Right cardiac atrium (tissue), 5 donors: Measurements from ENCODE around the gene TSR1. TPM values are rescaled to one million over a fixed set of nuclear protein-coding genes. Genes with fewer than 3 reads are reported as not detected.
A peak's percentile ranks its signal among the peaks of the same experiment; 100 is the strongest.

Experiments
- ATAC-seq, 2 donors: fragments of 200-7000 bp; cut with Tn5 transposase; one replicate each; pipeline versions ENCODE4 v1.8.0 to v1.9.1; 2020; ENCODE audit warnings: moderate library complexity in 2 of 2, mild to moderate bottlenecking in 1 of 2
- DNase-seq, 3 donors: peaks; one replicate each; pipeline ENCODE4 v3.0.0-alpha.2; 2020
- H3K27ac ChIP-seq: one replicate; pipeline ENCODE4 v1.5.1; 2013; ENCODE audit warnings: mild to moderate bottlenecking, low read length, control low read depth, moderate library complexity
- H3K27me3 ChIP-seq: one replicate; pipeline ENCODE4 v1.6.1; 2013; ENCODE audit not compliant: control insufficient read depth, insufficient read depth
- H3K4me1 ChIP-seq: one replicate; pipeline ENCODE4 v1.6.1; 2013; ENCODE audit warnings: low read length; ENCODE audit not compliant: control insufficient read depth, insufficient read depth
- H3K4me3 ChIP-seq: one replicate; pipeline ENCODE4 v1.5.1; 2013; ENCODE audit warnings: low read length, control low read depth
- H3K9me3 ChIP-seq: one replicate; pipeline ENCODE4 v1.6.1; 2013; ENCODE audit warnings: low read length; ENCODE audit not compliant: control insufficient read depth
- WGBS: extraction: QIAGEN DNeasy Blood & Tissue Kit; methylation state at CpG from one replicate; pipeline ENCODE4 v1.1.7; 2013; 5-methylcytosine and 5-hydroxymethylcytosine counted together
- intact Hi-C, 4 donors: fragments of 100-400 bp; cut with DNase I; formaldehyde crosslinking; loops; one replicate each; pipeline versions ENCODE4 v1.11.0 to v1.14.0; 2022 to 2023
- long read RNA-seq, 4 donors: library from polyadenylated mRNA; unstranded; transcript quantifications; one replicate each; pipeline ENCODE4 v2.0.0, GENCODE V29; 2020 to 2021
- polyA plus RNA-seq: library from polyadenylated mRNA; stranded (reverse); fragments of 200-250 nt; gene quantifications from one replicate; pipeline ENCODE4 v1.2.3, GENCODE V29; 2013
- total RNA-seq, 4 donors: library from RNA; stranded (reverse); fragmentation: NEBNext Ultra II Directional; extraction: Animal tissue kit (Norgen Biotek cat#: 25700); gene quantifications; one replicate each; pipeline ENCODE4 v1.2.1, GENCODE V29; 2021
- donor health status: healthy with polysubstance abuse.
- donor health status: DM: no; HTN: yes; CAD: no.
- donor health status: DM: no; HTN: no; CAD: no.
- donor health status: DM: no; HTN: yes; CAD: no; lungs with severe emphysema.
- donor health status: DM: yes; HTN: yes; CAD: no.

The TSR1 gene
- total RNA-seq: 10 to 100 TPM; 15.4 to 22.2 (median 18.0) TPM
- 12.3 TPM for polyA plus RNA-seq
- long read RNA-seq, donor 1, full-length matches to known transcripts: 41 of 56 reads
- long read RNA-seq, donor 1, partial matches to known transcripts: 8 of 56 reads
- long read RNA-seq, donor 1, other reads (novel, unspliced or antisense): 7 of 56 reads
- long read RNA-seq, donor 2, full-length matches to known transcripts: 16 of 25 reads
- long read RNA-seq, donor 2, partial matches to known transcripts: 3 of 25 reads
- long read RNA-seq, donor 2, other reads (novel, unspliced or antisense): 6 of 25 reads
- long read RNA-seq, donor 3, full-length matches to known transcripts: 153 of 201 reads
- long read RNA-seq, donor 3, partial matches to known transcripts: 23 of 201 reads
- long read RNA-seq, donor 3, other reads (novel, unspliced or antisense): 25 of 201 reads
- long read RNA-seq, donor 4, full-length matches to known transcripts: 22 of 26 reads
- long read RNA-seq, donor 4, partial matches to known transcripts: 1 of 26 reads
- long read RNA-seq, donor 4, other reads (novel, unspliced or antisense): 3 of 26 reads

GRCh38 chr17:2336215-2336851 is at the start of gene TSR1:
TSR1 (minus strand) TSS chr17:2336457; CDS start chr17:2336427, 30 bp downstream.
- no peaks in the 10 kb centered on the region for H3K27me3 ChIP-seq
- peaks cover 2% of the 10 kb centered on the region for H3K4me1 ChIP-seq
- ATAC-seq (peak; percentile 96 to 97), DNase-seq (peak; percentile 92 to 97 (median 97))
- under 1% methylated on average over 48 of the region's 48 CpGs for WGBS
- H3K4me3 ChIP-seq: peak within 1 kb of the TSS; percentile 92
- H3K9me3 ChIP-seq: no peaks in the 10 kb centered on the region
- H3K27ac ChIP-seq: peak within 1 kb of the TSS; percentile 59
- intact Hi-C loops: no loop called here

GRCh38 chr17:2385240-2386210 is 49.3 kb upstream of the TSR1 start:
- DNase-seq: no peak

DNA sequence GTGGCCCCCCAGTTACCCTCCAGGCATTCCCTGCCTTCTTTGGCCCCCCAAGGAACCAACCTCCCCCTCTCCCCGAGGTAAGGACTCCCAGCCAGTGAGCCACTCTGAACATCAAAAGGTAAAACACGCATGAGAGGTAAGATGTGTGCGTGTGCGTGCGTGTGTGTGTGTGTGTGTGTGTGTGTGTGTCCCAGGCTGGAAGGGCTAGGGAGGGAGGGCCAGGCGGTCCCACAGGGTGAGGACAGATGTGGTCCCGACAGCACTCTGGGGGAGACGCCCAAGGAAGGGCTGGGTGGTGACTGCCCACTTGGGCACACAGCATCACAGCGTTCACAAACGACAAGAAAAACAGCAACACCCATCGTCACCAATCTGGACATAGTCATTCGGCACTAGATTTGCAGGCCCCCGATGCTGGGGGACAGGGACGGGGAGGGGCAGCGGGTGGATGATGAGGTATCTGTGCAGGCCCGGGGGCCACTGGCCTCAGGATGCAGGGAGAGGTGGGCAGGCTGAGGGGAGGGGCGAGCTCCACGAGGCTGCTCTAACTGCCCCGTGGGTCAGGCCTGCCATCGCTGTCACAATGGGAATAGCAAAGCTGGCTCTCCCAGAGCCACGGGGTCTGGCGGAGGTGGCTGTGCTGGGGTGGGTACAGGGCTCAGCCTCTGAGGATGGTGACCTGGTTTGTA is 48.3 kb upstream of the TSR1 start:
- Histone ChIP-seq H3K9me3 (no peaks in the 10 kb centered on the region), H3K27me3 (no peaks in the 10 kb centered on the region), H3K4me1 (no peaks in the 10 kb centered on the region), H3K27ac (no peak overlapping the region), H3K4me3 (no peak overlapping the region)
- ATAC-seq: no peak
- intact Hi-C loops: loop anchor here in 1 of 4 donors (5.0 kb wide), 1 partner anchor 33 kb away; no protein-coding TSS in a partner anchor
- WGBS: 69% methylated on average over 22 of the region's 22 CpGs
- DNase-seq: no peak

More at GRCh38 chr17:2385240-2386210, 49.3 kb upstream of the TSR1 start:
- H3K9me3 ChIP-seq: no peaks in the 10 kb centered on the region
- no peak for ATAC-seq
- WGBS: 69% methylated on average over 18 of the region's 18 CpGs
- intact Hi-C loops: no loop called here
- H3K4me3 ChIP-seq: no peak overlapping the region
- H3K4me1 ChIP-seq: no peaks in the 10 kb centered on the region
- no peak overlapping the region for H3K27ac ChIP-seq
- no peaks in the 10 kb centered on the region for H3K27me3 ChIP-seq

DNA sequence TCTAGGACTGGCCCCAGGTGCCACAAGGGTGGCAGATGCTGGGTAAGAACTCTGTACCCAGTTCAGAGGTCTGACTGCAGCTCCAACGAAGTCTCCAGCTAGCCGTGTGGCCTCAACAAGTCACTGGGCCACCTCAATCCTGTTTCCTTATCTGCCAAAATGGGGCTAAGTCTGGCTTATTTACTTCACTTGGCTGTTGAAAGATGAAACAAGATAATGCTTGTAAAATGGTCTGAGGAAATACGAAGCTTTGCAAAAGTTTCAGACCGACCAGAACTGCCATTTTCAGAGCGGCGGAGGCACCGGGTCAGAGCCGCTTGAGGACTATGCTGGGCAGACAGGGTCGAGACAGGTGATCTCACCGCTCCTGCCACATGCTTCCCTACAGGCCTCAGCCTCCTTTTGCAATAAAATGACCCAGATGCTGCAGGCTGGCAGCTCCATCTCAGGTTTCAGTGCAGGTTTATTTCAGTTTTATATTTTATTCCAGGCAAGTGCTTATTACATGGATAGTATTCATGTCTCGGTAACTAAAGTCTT is 47.4 kb upstream of the TSR1 start:
- H3K4me3 ChIP-seq: no peak overlapping the region
- no peaks in the 10 kb centered on the region for H3K27me3 ChIP-seq
- intact Hi-C loops: loop anchor here (2.0 to 5.0 kb wide), 3 partner anchors 31 to 34 kb away; no protein-coding TSS in a partner anchor
- no peak for ATAC-seq
- no peak overlapping the region for H3K27ac ChIP-seq
- DNase-seq: no peak
- H3K4me1 ChIP-seq: no peaks in the 10 kb centered on the region
- H3K9me3 ChIP-seq: no peaks in the 10 kb centered on the region
- 85% methylated on average over 11 of the region's 11 CpGs for WGBS

GRCh38 chr17:2380950-2381649 is 44.8 kb upstream of the TSR1 start:
- H3K4me1 ChIP-seq: no peaks in the 10 kb centered on the region
- H3K4me3 ChIP-seq: no peak overlapping the region
- 70% methylated on average over 15 of the region's 15 CpGs for whole genome bisulfite sequencing
- no peak overlapping the region for H3K27ac ChIP-seq
- intact Hi-C loops: loop anchor here in 1 of 4 donors (5.0 kb wide), 1 partner anchor 36 kb away; no protein-coding TSS in a partner anchor
- no peak for DNase-seq
- H3K27me3 ChIP-seq: no peaks in the 10 kb centered on the region
- peak in 1 of 2 donors; percentile 9 for ATAC-seq
- no peaks in the 10 kb centered on the region for H3K9me3 ChIP-seq

DNA sequence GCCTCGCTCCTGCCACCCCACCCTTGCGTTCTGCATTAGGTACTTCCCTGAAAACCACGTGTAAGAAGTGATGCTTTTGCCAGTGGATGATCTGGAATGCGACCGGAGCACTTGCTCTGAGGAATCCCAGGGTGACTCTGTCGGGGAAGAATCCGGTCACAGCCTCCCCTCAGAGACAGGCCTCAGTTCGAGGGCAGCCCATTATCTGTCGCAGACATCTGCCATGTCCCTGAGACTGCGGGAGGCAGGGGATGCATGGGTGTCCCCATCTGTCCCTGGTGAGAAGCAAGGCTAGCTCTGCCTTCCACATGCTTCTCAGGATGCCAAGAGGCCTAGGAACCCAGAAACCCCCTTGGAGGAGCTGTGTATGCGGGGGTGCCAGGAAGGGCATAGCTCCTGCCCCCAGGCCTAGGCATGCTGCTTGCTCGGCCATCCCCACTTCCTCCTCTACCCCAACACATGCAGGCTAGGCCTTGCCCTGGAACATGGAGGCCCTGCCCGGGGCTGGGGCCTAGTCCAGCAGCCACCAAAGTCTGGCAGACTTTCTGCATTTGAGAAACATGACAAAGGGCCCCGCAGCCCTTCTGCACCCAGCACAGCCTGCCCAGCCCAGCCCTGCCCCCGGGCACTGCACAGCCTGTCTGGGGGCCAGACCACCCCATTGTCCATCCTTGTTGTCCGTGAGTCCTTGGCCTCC is 44.1 kb upstream of the TSR1 start:
- no peak for DNase-seq
- Histone ChIP-seq H3K4me1 (no peaks in the 10 kb centered on the region), H3K27ac (no peak overlapping the region), H3K9me3 (no peaks in the 10 kb centered on the region), H3K4me3 (no peak overlapping the region), H3K27me3 (no peaks in the 10 kb centered on the region)
- ATAC-seq: no peak
- intact Hi-C loops: loop anchor here in 1 of 4 donors (5.0 kb wide), 1 partner anchor 37 kb away; no protein-coding TSS in a partner anchor
- 75% methylated on average over 16 of the region's 16 CpGs for WGBS

DNA sequence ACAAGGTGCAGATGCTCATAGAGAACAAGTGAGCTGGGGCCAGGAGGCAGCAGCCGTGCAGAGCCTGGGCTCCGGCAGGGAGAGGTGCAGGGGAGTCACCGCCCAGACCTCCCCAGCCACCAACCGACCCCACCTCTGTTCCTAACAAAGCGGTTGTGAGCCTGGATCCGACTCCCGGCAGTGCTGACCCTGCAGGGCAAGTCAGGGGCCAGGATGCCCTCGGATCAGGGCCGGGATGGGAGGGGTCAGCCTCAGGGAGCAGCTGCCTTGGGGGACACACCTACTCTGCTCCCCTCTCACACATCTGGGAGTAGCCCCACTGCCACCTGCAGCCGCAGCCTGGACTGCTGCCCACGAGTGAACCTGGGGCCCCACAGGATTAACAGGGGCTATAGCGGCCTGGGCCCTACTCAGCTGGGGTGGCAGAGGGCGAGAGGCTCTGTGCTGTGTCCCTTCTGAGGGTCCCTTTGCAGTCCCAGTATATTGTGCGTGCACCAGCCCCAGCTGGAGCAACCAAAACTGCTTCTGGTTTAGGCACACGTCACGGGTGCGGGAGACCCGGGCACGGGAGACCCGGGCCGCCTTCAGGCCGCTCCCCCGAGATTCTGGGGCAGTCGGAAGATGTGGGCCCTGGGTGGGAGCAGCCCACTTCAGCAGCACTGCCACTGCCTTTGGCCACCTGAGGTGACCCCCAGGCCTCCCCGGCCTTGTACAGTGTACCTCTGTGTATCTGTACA is 43.4 kb upstream of the TSR1 start:
- ATAC-seq (no peak), DNase-seq (no peak)
- intact Hi-C loops: loop anchor here in 1 of 4 donors (5.0 kb wide), 1 partner anchor 38 kb away; no protein-coding TSS in a partner anchor
- no peaks in the 10 kb centered on the region for H3K4me1 ChIP-seq
- H3K27ac ChIP-seq: no peak overlapping the region
- 90% methylated on average over 25 of the region's 25 CpGs for WGBS
- no peaks in the 10 kb centered on the region for H3K9me3 ChIP-seq
- no peaks in the 10 kb centered on the region for H3K27me3 ChIP-seq
- no peak overlapping the region for H3K4me3 ChIP-seq

GRCh38 chr17:2378905-2379304 is 42.6 kb upstream of the TSR1 start:
- 85% methylated on average over 11 of the region's 11 CpGs for whole genome bisulfite sequencing
- intact Hi-C loops: no loop called here
- H3K9me3 ChIP-seq: no peaks in the 10 kb centered on the region
- no peaks in the 10 kb centered on the region for H3K4me1 ChIP-seq
- DNase-seq: no peak
- no peak for ATAC-seq
- H3K27me3 ChIP-seq: no peaks in the 10 kb centered on the region
- no peak overlapping the region for H3K4me3 ChIP-seq
- no peak overlapping the region for H3K27ac ChIP-seq
